ENCODE data around the gene PDE3A.

PDE3A gene

DNA sequence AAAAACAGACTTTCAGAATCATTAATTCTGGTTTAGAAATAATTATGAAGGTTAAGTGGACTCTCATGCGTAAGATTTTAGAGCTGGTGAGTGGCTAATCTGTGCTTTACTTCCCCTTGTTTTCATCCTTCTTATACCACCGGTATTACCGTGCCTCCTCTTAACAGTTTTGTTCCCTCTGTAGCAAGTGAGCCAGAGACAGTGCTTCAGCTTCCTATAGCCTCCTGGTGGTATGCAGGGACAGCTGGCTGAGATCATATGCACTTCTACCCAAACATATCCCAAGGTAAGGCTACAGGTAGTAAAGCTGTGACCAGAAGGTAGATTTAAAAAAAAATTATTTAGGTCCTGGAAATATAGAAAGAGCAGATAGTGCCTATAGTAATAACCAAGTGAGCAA is 55.2 kb downstream of the PDE3A start:
- TF ChIP-seq ZFX (IDR thresholded peaks at IDR 0.05) = no peak
- TF ChIP-seq, protein P1, sequence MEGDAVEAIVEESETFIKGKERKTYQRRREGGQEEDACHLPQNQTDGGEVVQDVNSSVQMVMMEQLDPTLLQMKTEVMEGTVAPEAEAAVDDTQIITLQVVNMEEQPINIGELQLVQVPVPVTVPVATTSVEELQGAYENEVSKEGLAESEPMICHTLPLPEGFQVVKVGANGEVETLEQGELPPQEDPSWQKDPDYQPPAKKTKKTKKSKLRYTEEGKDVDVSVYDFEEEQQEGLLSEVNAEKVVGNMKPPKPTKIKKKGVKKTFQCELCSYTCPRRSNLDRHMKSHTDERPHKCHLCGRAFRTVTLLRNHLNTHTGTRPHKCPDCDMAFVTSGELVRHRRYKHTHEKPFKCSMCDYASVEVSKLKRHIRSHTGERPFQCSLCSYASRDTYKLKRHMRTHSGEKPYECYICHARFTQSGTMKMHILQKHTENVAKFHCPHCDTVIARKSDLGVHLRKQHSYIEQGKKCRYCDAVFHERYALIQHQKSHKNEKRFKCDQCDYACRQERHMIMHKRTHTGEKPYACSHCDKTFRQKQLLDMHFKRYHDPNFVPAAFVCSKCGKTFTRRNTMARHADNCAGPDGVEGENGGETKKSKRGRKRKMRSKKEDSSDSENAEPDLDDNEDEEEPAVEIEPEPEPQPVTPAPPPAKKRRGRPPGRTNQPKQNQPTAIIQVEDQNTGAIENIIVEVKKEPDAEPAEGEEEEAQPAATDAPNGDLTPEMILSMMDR (conservative IDR thresholded peaks at IDR 0.05) = no peak

DNA sequence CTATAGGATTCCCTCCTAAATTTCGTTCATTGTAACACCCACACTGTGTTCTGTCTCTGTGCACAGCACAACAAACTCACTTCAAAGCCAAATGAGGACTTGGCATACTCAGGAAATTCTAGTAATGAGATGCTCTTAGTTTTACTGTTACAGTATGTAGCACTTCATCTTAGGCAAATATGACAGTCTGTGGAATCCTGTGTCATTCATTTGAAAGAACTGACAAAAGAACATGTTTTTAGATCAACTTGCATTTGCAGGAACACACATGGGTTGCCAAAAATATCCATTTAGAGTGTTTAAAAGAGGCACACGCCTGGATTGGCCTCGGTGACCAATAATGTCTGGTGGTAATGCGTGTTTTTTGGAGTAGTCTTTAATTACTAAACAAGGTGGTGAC is 56.5 kb downstream of the PDE3A start:
- no peak overlapping the region for H3K27ac ChIP-seq
- TF ChIP-seq, protein P1 (conservative IDR thresholded peaks at IDR 0.05) = no peak
- no peak for TF ChIP-seq ZFX (IDR thresholded peaks at IDR 0.05)

More for the DNA sequence above, 55.2 kb downstream of the PDE3A start:
- H3K27ac ChIP-seq = no peak overlapping the region

DNA sequence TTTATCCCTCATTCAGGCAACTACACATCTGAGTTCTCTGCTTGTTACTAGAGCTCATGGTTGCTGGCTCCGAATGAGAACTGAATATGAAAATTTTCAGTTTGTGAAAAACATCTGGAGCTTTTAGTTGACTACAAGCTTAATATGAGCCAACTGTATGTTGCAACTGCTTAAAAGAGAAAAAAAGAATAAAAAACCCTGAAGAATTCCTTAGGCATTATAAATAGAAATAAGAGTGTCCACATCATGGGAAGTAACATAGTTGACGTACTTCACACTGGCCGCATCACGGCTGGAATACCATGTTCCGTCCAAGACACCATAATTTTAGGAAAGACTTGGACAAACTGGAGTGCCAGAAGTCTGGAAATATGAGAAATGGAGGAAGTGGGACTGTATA is 57.9 kb downstream of the PDE3A start:
- H3K27ac ChIP-seq = no peak overlapping the region
- TF ChIP-seq, protein P1 (conservative IDR thresholded peaks at IDR 0.05) = no peak
- TF ChIP-seq ZFX (IDR thresholded peaks at IDR 0.05) = no peak

DNA sequence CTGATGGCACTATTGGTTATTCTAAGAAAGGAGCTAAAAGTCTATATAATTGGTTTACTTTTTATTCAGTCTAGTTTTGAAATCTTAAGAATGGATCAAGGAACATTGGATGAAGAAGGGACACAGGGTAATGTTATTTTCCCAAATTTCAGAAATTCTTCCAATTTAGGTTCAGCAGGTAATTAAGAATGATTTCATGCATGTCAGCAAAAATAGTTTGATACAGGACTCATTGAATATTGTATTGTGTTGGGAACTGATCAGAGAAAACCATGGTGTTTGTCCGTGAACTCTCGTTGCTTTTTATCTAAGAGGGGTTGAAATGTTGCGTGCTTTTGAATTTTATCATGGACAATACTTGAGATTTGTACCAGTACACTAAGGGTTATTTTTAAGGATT is 58.6 kb downstream of the PDE3A start:
- TF ChIP-seq ZFX (IDR thresholded peaks at IDR 0.05) = no peak
- TF ChIP-seq, protein P1 (conservative IDR thresholded peaks at IDR 0.05) = no peak
- H3K27ac ChIP-seq = no peak overlapping the region

DNA sequence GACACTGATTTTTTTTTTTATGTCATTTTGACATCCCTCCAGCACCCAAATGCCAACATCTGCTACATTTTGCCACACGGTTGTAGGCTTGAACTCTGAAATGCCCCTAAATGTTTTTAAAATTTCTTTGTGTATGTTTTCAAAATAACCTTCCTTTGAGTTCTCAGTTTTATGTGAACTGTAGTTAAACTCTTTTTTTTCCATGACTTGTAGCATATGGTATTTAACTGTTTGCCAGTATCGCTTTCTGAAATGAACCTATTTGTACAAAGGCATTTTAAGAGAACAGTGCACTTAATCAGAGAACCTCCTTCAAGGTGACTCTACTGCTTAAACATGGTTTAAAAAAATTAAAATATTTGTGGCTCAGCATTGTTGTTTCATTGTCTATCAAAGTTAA is 61.5 kb downstream of the PDE3A start:
- no peak overlapping the region for H3K27ac ChIP-seq
- TF ChIP-seq ZFX (IDR thresholded peaks at IDR 0.05) = no peak

DNA sequence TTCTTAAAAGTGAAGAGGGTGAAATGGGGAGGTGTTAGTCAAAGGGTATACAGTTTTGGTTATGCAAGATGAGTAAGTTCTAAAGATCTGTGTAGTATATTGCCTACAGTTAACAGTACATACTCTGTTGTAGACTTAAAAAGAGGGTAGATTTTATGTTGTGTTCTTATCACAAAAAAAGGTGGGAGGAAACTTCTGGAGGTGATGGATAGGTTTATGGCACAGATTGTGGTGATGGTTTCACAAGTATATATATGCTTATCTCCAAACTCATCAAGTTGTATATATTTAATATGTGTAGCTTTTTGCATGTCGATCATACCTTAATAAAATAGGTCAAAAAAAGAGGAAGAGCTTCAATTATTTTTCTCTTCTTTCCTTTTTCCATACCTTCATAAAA is 64.0 kb downstream of the PDE3A start:
- TF ChIP-seq, protein P1 (conservative IDR thresholded peaks at IDR 0.05) = no peak

DNA sequence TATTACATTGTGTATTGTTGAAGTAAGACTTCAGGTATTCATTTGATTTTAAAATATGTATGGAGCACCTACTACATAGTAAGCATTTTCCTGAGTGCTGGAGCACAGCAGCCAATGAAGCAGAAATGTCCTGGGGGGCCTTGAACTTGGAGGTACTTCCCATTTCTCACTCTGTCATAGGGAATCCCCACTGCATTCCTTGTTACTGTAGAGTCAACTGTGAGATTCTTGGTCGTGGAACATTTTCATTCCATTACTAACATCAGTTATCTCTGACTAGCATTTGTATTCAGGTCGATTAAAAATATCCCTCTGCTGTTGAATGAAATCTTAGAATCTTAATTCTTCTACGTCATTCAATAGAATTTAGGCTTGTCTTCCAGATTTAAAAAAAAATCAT is 66.7 kb downstream of the PDE3A start:
- H3K27ac ChIP-seq = no peak overlapping the region
- TF ChIP-seq, protein P1 (conservative IDR thresholded peaks at IDR 0.05) = no peak
- no peak for TF ChIP-seq ZFX (IDR thresholded peaks at IDR 0.05)

More for the DNA sequence above, 64.0 kb downstream of the PDE3A start:
- H3K27ac ChIP-seq = no peak overlapping the region

DNA sequence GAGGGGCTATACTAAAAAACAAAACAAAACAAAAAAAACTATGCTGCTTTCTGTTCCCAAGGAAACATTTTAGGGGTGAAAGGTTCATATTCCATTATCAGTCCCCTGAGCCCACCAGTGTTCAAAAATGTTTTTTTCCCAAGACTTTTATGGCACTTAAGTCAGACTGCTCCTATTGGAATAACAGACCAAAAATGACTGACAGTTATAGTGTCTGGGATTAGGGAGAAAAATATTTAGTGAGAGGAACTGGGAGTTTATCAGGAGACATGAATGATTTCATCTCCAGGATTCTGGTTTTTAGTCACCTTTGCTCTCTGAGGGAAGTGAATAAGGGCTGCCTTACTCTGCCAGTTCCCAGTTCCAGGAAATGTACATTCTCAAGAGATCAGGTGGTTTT is 68.0 kb downstream of the PDE3A start:
- TF ChIP-seq, protein P1 (conservative IDR thresholded peaks at IDR 0.05) = no peak
- no peak for TF ChIP-seq ZFX (IDR thresholded peaks at IDR 0.05)
- no peak overlapping the region for H3K27ac ChIP-seq
